Spinal cord (tissue), 10 donors: Measurements from ENCODE around the gene FAM222A. TPM values are rescaled to one million over a fixed set of nuclear protein-coding genes. Genes with fewer than 3 reads are reported as not detected.

Experiments
- DNase-seq, 6 donors: peaks; one replicate each; pipeline versions ENCODE4 v3.0.0 to v3.0.0-alpha.2; 2013 to 2015; ENCODE audit warnings: low spot score in 6 of 6, low read depth in 4 of 6
- H3K27ac ChIP-seq: one replicate; pipeline ENCODE4 v1.5.1; 2013; ENCODE audit warnings: low read depth, low read length, control low read depth
- H3K27me3 ChIP-seq: one replicate; pipeline ENCODE4 v1.6.1; 2013; ENCODE audit warnings: low read length; ENCODE audit not compliant: control insufficient read depth, insufficient read depth
- H3K36me3 ChIP-seq: one replicate; pipeline ENCODE4 v1.6.1; 2013; ENCODE audit warnings: low read length; ENCODE audit not compliant: control insufficient read depth, insufficient read depth
- H3K4me1 ChIP-seq: one replicate; pipeline ENCODE4 v1.6.1; 2013; ENCODE audit warnings: low read length; ENCODE audit not compliant: control insufficient read depth, insufficient read depth
- H3K4me3 ChIP-seq: one replicate; pipeline ENCODE4 v1.5.1; 2013; ENCODE audit warnings: low read depth, low read length, control low read depth
- H3K9me3 ChIP-seq: one replicate; pipeline ENCODE4 v1.6.1; 2013; ENCODE audit warnings: low read length; ENCODE audit not compliant: control insufficient read depth, insufficient read depth
- WGBS: methylation state at CpG from one replicate; pipeline ENCODE4 v1.1.5; 2013; ENCODE audit warnings: missing lambda C conversion rate; ENCODE audit not compliant: insufficient coverage; 5-methylcytosine and 5-hydroxymethylcytosine counted together
- polyA plus RNA-seq, 2 donors: library from polyadenylated mRNA; unstranded; fragments of 120-200 nt; gene quantifications; one replicate each; pipeline ENCODE4 v1.2.1, GENCODE V29; 2013; ENCODE audit not compliant: insufficient read length in 2 of 2
- total RNA-seq, 2 donors: library from RNA; depleted of rRNA in 1 of 2; stranded (reverse); fragments of 120-200 nt in 1 of 2; fragments of >200 nt in 1 of 2; gene quantifications; one replicate each; pipeline versions ENCODE4 v1.2.3 to v1.2.4, GENCODE V29; 2013 to 2014
- donor health status: healthy.

FAM222A gene
- total and polyA plus RNA-seq, 4 donors = 5.2 to 25.0 (median 14.6) TPM

DNA sequence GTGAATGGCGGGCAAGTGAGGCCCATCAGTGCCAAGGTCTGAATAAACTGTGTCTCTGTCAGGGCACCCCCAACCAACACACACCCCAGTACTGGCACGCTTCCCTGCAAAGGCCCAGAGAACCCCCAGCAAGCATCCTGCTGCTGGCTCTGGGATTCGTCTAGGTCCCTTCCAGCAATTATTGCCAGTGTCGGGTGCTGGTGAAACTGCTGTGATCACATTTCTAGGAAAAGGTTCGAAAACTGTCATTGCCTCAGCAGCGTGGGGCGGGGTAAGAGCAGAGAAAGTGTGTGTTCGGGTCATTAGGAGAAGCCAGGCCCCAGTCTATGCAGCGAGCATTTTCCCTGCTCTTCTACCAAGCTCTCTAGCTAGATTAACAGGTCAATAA lies 2.5 kb downstream of the FAM222A start:
- Histone ChIP-seq H3K36me3 (peaks cover 14% of the 10 kb centered on the region), H3K4me1 (peaks cover 73% of the 10 kb centered on the region), H3K9me3 (no peaks in the 10 kb centered on the region), H3K27me3 (peaks cover 23% of the 10 kb centered on the region), H3K27ac (peak overlapping the region; percentile 12), H3K4me3 (peak overlapping the region; percentile 53)
- 31% methylated on average over 8 of the region's 9 CpGs for WGBS
- DNase-seq = no peak

DNA sequence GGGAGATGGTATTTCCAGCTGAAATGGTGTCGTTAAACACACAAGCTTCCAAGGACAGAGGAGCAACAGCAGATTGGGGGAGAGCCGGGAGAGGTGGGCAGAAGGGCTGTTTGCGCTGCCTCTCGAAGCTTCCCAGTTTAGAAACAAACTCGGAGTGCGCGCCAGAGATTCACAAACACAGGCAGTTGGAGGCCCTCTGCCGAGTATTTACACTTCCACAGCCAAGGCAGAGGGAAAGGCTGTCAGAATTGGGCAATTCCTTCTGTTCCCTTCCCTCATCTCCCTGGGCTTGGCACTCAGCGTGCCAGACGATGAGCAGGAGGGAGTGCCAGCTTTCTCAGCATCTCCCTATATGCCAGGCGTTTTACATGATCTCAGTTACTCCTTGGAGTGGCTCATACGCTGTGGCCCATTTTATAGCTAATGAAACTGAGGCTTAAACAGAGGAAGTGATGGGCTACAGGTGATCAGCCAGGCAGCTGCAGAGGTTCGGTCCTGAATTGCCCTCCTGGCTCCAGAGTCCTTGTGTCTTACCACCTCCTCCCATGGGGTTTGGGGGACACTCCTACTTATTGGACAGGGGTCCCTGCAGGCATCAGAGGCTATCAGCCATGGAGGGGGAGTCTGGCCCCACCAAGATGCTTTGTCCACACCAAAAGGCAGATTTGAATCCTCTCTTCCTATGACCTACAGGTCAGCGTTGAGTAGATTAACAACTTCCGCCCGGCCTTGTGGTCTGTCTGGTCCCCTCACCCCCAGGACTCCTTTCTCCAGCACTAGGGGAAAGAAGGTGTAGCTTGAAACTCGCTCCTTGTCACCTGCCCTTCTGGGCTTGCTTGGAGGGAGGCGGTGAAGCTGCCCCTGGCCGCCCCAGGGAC lies 3.1 kb downstream of the FAM222A start:
- H3K27ac ChIP-seq = peak overlapping the region; percentile 57
- peak in 2 of 6 donors; percentile 83 to 98 for DNase-seq
- H3K4me1 ChIP-seq = peaks cover 80% of the 10 kb centered on the region
- H3K9me3 ChIP-seq = no peaks in the 10 kb centered on the region
- peaks cover 17% of the 10 kb centered on the region for H3K27me3 ChIP-seq
- 44% methylated on average over 11 of the region's 19 CpGs for WGBS
- peaks cover 14% of the 10 kb centered on the region for H3K36me3 ChIP-seq
- peak overlapping the region; percentile 53 for H3K4me3 ChIP-seq

DNA sequence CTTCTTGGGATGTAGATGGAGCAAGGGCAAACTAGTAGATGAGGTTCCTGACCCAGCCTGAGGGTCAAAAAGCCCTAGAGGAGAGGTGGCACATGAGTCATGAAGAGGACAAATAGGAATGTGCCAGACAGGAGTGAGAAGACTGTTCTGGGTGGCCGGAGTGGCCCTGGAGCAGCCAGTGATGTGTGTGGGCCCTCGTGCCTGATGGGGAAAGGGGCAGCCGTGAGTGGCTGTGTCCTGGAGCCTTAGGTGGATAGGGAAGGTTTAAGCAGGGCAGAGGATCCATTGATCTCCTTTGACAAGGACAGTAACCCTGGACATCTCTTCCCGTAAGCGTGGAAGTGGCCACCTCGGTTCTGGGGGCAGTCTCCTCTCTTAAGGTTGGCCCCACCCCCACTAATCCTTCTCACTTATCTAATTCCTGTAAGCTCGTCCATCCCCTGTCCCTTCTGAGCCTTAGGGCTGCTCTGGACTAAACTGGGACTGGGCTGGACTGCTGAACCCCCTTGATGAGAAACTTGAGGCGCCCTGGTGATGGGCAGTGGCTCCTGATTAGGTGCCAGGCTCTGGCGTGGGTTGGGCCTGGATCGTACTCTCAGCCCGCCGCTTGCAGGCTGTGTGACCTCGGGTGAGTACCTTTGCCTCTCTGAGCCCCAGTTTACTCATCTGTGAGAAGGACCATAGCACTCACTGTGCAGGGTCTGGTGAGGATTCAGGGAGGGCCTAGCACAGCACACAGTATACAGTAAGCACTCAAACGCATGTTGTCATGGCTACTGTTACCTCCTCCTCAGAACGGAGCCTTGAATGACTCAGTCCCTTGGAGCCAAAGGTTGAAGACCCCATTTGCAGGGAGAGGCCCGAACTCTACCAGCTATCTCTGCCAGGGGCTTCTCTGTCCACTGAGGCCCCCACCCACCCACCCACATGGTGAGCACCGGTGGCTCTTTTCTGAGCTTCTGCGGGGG lies 4.0 kb downstream of the FAM222A start:
- Histone ChIP-seq H3K27ac (peak overlapping the region; percentile 57), H3K27me3 (peaks cover 8% of the 10 kb centered on the region)
- 57% methylated on average over 13 of the region's 18 CpGs for WGBS

DNA sequence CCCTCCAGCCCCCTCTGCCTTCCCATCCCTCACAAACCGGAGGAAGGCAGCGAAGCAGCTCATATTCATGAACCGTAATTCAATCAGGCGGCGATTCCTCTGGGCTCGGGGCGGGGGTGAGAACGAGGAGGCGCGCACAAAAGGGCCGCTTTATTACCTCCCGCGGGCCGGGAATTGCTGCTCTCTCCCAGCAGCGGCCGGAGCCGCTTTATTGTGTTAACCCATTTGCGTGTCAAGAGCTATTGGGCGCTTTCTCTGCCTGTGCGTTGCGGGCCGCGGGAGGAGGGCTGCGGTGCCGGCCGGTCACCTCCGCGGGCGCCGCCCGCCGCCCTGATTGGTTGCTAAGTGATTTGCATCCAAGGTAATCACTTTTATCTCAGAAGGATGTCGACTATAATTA lies 4.8 kb downstream of the FAM222A start:
- 2% methylated on average over 26 of the region's 33 CpGs for WGBS
- peak in 2 of 6 donors; percentile 71 to 87 for DNase-seq
- H3K27me3 ChIP-seq = peaks cover 6% of the 10 kb centered on the region
- H3K9me3 ChIP-seq = no peaks in the 10 kb centered on the region
- peaks cover 21% of the 10 kb centered on the region for H3K36me3 ChIP-seq
- peaks cover 89% of the 10 kb centered on the region for H3K4me1 ChIP-seq
- peak overlapping the region; percentile 20 for H3K4me3 ChIP-seq
- peak overlapping the region; percentile 57 for H3K27ac ChIP-seq

More for the DNA sequence above, 4.0 kb downstream of the FAM222A start:
- no peak for DNase-seq
- Histone ChIP-seq H3K36me3 (peaks cover 21% of the 10 kb centered on the region), H3K4me3 (peak overlapping the region; percentile 20), H3K4me1 (peaks cover 82% of the 10 kb centered on the region), H3K9me3 (no peaks in the 10 kb centered on the region)

DNA sequence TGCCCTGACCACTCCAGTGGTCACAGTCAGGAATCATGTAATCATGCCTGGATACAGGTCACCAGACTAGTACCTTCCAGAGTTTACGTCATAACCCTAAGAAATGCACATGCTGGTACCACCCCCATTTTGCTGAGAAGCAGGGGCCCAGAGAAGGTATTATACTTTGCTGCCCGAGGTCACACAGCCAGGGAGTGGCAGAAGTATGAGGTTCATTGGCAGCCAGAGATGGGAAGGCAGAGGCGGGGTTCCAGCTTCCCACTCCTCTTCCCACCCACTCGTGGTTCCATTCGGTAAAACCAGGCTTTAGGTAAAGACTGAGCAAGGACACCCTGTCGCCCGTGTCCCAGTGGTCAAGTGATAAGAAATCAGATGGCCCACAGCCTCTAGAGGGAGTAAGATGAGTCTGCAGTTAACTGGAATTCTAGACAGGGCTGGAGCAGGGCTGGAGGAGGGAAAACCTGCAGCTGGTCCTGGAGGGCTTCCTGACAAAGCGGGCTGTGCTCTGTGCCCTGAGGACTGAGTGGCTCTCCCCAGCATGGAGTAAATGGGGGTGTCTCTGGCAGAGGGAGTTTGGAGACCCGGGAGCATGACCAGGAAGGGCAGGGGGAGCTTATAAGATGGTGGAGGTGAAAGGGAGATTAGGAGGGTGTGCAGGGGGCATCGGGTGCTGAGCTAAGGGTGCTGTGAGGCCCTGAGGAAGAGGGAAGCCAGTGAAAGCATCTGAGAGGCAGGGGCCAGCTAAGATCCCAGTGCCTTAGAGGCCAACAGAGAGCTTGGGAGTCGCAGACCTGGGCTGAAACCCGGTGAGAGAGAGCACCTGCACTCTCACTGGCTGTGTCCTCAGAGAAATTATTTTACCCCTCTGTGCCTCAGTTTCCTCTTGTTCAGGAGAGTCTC lies 5.7 kb downstream of the FAM222A start:
- Histone ChIP-seq H3K9me3 (no peaks in the 10 kb centered on the region), H3K4me3 (no peak overlapping the region), H3K4me1 (peaks cover 99% of the 10 kb centered on the region), H3K36me3 (peaks cover 24% of the 10 kb centered on the region), H3K27me3 (peaks cover 6% of the 10 kb centered on the region), H3K27ac (peak overlapping the region; percentile 89)
- WGBS = 45% methylated on average over 8 of the region's 12 CpGs
- peak in 1 of 6 donors; percentile 51 for DNase-seq

DNA sequence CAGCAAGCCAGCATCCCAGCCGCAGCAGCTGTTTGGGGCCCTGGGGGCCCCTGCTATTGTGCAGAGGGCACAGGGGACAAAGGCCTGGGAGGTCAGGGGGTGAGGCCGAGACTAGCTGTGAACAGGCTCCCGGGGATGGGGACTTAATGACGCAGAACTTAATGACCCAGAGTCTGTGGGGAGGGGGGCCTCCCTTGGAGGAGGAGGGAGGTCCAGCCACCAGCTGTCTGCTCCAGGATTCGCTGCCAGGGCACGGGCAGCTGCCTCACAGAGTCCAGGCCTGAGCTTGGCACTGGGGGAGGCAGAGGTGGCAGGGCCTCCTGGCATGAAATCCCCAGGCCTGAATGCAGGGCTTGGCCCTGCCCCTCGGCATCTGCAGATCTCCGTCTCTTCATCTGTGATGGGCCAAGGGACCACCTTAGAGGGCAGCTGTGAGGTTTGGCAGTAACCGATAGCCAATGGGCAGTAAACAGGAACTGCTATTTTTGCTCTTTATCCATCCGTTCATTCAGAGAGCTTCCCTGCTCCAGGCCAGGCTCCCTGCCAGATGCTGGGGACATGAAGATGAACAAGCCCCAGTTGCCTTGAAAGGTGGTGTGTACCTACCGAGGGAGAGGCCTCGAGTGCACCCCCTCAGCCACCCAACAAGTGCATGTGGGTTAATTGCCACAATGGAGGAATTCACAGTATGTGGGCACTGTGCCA lies 6.7 kb downstream of the FAM222A start:
- WGBS = 12% methylated on average over 12 of the region's 12 CpGs
- peak in 2 of 6 donors; percentile 78 to 89 for DNase-seq
- Histone ChIP-seq H3K9me3 (no peaks in the 10 kb centered on the region), H3K4me1 (peaks cover 100% of the 10 kb centered on the region), H3K27me3 (peaks cover 6% of the 10 kb centered on the region), H3K36me3 (peaks cover 27% of the 10 kb centered on the region), H3K4me3 (peak overlapping the region; percentile 9), H3K27ac (peak overlapping the region; percentile 89)

DNA sequence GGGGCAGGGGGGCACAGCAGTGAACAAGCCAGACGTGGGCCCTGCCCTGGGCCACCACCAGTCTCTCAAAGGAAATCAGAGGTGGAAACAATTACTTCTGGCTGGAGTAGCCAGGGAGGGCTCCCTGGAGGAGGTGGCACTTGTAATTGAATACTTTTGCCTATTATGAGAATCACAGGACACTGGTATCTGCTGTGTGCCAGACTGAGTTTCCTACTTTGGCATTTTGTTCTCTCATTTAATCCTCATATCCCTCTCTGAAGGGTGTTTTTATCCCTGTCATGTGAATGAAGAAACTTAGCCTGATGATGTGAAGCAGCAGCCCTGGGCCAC lies 7.2 kb downstream of the FAM222A start:
- H3K9me3 ChIP-seq = no peaks in the 10 kb centered on the region
- peak overlapping the region; percentile 89 for H3K27ac ChIP-seq
- H3K36me3 ChIP-seq = peaks cover 28% of the 10 kb centered on the region
- H3K4me1 ChIP-seq = peaks cover 100% of the 10 kb centered on the region
- no peak for DNase-seq
- 38% methylated on average over 1 of the region's 1 CpG for WGBS
- H3K27me3 ChIP-seq = peaks cover 6% of the 10 kb centered on the region
- H3K4me3 ChIP-seq = peak overlapping the region; percentile 9

DNA sequence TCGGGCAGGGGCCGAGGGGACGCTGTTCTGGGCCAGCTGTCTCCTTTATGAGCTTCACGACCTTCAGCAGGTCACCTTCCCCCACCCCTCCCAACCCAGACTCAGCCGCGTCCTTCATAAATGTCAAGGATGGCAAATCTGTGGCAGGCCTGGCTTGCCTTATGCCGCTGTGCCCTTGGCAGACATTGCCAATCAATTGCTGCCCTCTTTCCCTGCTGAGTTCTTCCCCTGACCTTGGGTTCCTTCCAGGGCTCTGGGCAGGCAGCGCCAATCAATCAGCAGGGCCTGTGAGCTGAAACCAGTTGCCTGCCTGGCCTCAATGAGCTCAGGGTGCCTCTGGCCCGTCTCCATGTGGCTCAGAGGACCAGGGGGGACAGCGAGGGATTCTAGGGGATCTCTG lies 7.7 kb downstream of the FAM222A start:
- Histone ChIP-seq H3K27me3 (peaks cover 6% of the 10 kb centered on the region), H3K4me1 (peaks cover 100% of the 10 kb centered on the region), H3K9me3 (no peaks in the 10 kb centered on the region), H3K36me3 (peaks cover 29% of the 10 kb centered on the region), H3K27ac (peak overlapping the region; percentile 89), H3K4me3 (no peak overlapping the region)
- DNase-seq = no peak
- WGBS = 51% methylated on average over 8 of the region's 10 CpGs
